HT1080 (cell line): ENCODE data around the gene GSPT1. TPM values are rescaled to one million over a fixed set of nuclear protein-coding genes. Genes with fewer than 3 reads are reported as not detected.
A peak's percentile ranks its signal among the peaks of the same experiment; 100 is the strongest.
"Not testable (repeated sequence)": the region's sequence is repeated elsewhere in the genome, so short reads cannot be mapped to it uniquely, and the experiment has no call there.

ENCODE experiments used
- DNase-seq: peaks from one replicate; pipeline ENCODE4 v3.0.0-alpha.2; 2015; ENCODE audit warnings: low read depth
- polyA plus RNA-seq, 2 experiments: library from polyadenylated mRNA; depleted of rRNA; stranded (reverse); fragments of >200 nt; gene quantifications; 2 replicates each; pipeline ENCODE4 v1.2.3, GENCODE V29; 2015
- total RNA-seq: library from RNA; depleted of rRNA; stranded (reverse); fragments of >200 nt; shearing (Covaris generic); gene quantifications from 2 replicates; pipeline ENCODE4 v1.2.3, GENCODE V29; 2014; rRNA removed

The GSPT1 gene
- total RNA-seq, result 86.2 and 94.1 TPM in 2 replicates
- 147 and 178 TPM in 2 replicates for polyA plus RNA-seq (2015; cell fraction: cytosol; rRNA removed)
- 237 and 258 TPM in 2 replicates for polyA plus RNA-seq (2015; cell fraction: nucleus; rRNA removed)

GRCh38 chr16:11915644-11916523, at the start of gene GSPT1:
TSS of gene GSPT1 (minus strand) at chr16:11915956. CDS start at chr16:11915720, 236 bp downstream.
- peak; percentile 98 for DNase-seq

GRCh38 chr16:11964761-11965551, 49.2 kb upstream of the GSPT1 start, which contains the start of gene TNFRSF17:
TSS of gene TNFRSF17 (plus strand) at chr16:11965210. CDS start at chr16:11965325, 115 bp downstream.
- no peak for DNase-seq

- no peak for DNase-seq
These were observed 48.0 kb upstream of the GSPT1 start for GRCh38 chr16:11963706-11964105.

GRCh38 chr16:11962978-11963377, 47.2 kb upstream of the GSPT1 start:
- DNase-seq, result not testable (repeated sequence)

GRCh38 chr16:11962457-11962856, 46.7 kb upstream of the GSPT1 start:
- DNase-seq, result not testable (repeated sequence)

- DNase-seq, result no peak
These were observed 42.0 kb upstream of the GSPT1 start for GRCh38 chr16:11957591-11958395.

GRCh38 chr16:11956558-11956957, 40.8 kb upstream of the GSPT1 start:
- no peak for DNase-seq

- peak; percentile 96 for DNase-seq
These were observed 40.0 kb upstream of the GSPT1 start for GRCh38 chr16:11955713-11956123.

GRCh38 chr16:11953576-11953975, 37.8 kb upstream of the GSPT1 start:
- DNase-seq, result not testable (repeated sequence)

- no peak for DNase-seq
These were observed 34.6 kb upstream of the GSPT1 start for GRCh38 chr16:11950388-11950787.

GRCh38 chr16:11949527-11949926, 33.8 kb upstream of the GSPT1 start:
- peak; percentile 68 for DNase-seq

GRCh38 chr16:11948819-11949218, 33.1 kb upstream of the GSPT1 start:
- DNase-seq, result no peak

- peak; percentile 16 for DNase-seq
These were observed 30.7 kb upstream of the GSPT1 start for GRCh38 chr16:11946433-11946832.

GRCh38 chr16:11941945-11942344, 26.2 kb upstream of the GSPT1 start, which contains the start of gene NPIPB2:
TSS of gene NPIPB2 (minus strand) at chr16:11942045. CDS start at chr16:11942045, 0 bp downstream.
- not testable (repeated sequence) for DNase-seq

- not testable (repeated sequence) for DNase-seq
These were observed 11.6 kb upstream of the GSPT1 start for GRCh38 chr16:11927350-11927749.

- not testable (repeated sequence) for DNase-seq
These were observed 8.3 kb upstream of the GSPT1 start for GRCh38 chr16:11924046-11924445.

GRCh38 chr16:11916524-11917285, 949 bp upstream of the GSPT1 start:
- DNase-seq, result peak; percentile 86

GRCh38 chr16:11915114-11915643, 577 bp downstream of the GSPT1 start:
- DNase-seq, result no peak

- DNase-seq, result peak; percentile 24
These were observed 1.3 kb downstream of the GSPT1 start for GRCh38 chr16:11914210-11915113.
